Measurements from ENCODE around the gene NRIP1.
"Not testable (repeated sequence)": the region's sequence is repeated elsewhere in the genome, so short reads cannot be mapped to it uniquely, and the experiment has no call there.

DNA sequence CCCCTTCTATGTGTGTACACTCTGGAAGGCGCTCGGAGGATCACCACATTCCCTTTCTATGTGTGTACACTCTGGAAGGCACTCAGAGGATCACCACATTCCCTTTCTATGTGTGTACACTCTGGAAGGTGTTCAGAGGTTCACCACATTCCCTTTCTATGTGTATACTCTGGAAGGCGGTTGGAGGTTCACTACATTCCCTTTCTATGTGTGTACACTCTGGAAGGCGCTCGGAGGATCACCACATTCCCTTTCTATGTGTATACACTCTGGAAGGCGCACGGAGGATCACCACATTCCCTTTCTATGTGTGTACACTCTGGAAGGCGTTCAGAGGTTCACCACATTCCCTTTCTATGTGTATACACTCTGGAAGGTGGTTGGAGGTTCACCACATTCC, 33.9 kb downstream of the NRIP1 start:
- not testable (repeated sequence) for TF ChIP-seq POLR2A, CTCF, POLR2AphosphoS5 (IDR thresholded peaks at IDR 0.05)

All from prostate gland (tissue), 2 donors.